ENCODE measurements around the gene DACH1. TPM values are rescaled to one million over a fixed set of nuclear protein-coding genes. Genes with fewer than 3 reads are reported as not detected.

DACH1 gene
- total RNA-seq, 1 donor from 2014 or later, result 2.9 TPM

DNA sequence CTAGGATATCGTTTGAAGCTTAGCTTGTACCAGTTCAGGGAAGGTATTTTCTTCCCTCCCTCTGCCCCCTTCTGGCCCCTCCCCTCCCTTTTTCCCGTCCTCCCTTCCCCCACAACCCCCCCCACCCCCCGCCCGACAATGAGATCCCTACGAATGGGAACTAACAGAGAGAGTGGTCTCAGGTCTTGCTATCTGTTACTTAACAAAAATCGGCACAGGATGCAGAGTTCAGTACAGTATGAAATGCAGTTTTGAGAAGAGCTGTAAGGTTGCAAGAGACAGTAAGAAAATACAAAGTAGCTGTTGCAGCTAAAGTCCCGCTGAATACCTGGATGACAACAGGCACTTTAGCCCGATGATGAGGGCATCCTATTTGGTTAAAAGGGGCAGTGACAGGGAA lies 3.1 kb upstream of the DACH1 start:
- DNase-seq (no peak), ATAC-seq (ENCODE audit: poor library complexity) (no peak)
- intact Hi-C loops (cut with DNase I), result no loop called here

DNA sequence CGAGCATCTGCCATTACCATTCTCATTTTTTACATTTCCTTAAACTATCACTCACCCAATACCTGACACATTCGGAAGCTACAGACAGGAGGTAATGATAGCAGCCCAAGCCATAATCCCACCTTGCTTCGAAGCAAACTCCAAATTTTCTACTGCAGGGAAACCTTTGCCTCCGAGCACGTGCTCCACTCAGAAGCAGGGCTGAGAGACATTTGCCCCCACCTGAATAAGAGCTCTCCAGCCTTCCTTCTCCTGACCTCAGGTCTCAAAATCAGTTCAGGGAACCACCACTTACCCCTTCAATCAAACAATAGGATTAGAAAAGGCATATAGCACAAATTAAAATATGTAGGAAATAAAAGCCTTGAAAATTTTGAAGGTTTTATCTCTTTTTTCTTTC lies 2.3 kb upstream of the DACH1 start:
- DNase-seq (no peak), ATAC-seq (ENCODE audit: poor library complexity) (no peak)
- intact Hi-C loops (cut with DNase I), result no loop called here

DNA sequence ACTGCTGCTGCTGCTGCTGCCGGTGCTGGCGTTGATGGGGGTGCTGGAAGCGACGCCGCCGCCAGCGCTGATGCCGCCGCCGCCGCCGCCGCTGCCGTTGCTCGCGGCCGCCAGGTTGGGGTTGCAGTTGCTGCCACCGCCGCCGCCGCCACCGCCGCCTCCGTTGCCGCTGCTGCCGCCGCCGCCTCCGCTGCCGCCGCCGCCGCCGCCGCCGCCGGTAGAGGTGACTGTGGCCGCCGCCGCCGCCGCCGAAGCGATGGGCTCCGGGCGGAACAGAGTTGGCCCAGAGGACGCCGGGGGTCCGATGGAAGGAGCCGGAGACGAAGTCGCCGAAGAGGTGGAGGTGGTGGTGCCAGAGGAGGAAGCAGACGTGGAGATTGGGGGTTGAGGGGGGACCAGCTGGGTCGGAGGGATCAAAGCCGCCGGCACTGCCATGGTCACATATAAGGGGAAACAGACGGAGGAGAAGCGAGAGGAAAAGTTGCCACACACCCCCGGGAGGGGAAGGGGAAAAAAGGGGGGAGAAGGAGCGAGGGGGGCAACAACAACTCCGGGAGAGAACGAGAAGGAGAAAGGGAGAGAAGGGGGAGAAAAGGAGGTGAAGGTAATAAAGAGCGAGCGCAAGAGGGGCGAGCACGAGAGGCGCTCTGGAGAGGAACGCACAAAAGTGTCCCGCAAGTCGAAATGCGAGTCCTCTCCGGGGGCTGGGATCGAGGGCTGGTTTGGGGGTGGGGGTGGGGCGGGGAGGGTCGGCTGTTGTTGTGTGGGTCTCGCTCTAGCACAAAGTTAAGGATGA lies 471 bp downstream of the DACH1 start:
- intact Hi-C loops (cut with DNase I), result no loop called here
- ATAC-seq (ENCODE audit: poor library complexity), result peak; percentile 30
- peak; percentile 51 for DNase-seq

DNA sequence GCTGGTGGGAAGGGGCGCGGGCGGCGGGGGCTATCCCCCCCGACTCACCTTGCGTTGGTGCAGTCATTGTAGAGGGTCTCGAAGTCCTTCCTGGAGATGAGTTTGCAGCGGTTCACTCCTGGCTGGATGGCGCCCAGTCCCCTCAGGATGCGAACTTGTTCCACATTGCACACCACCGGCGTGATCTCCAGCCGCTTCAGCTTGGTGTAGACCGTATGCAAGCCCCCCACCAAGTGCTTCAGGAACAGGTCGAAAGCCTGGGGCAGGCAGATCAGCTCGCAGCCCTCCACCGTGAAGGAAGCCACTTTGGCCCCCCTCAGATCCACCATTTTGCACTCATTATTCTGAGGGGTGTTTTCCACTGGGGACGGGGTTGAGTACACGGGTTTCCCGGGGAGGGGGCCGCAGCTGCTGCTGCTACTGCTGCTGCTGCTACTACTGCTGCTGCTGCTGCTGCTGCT lies 1.1 kb downstream of the DACH1 start:
- intact Hi-C loops (cut with DNase I), result no loop called here
- ATAC-seq (ENCODE audit: poor library complexity) (no peak), DNase-seq (peak; percentile 37)

DNA sequence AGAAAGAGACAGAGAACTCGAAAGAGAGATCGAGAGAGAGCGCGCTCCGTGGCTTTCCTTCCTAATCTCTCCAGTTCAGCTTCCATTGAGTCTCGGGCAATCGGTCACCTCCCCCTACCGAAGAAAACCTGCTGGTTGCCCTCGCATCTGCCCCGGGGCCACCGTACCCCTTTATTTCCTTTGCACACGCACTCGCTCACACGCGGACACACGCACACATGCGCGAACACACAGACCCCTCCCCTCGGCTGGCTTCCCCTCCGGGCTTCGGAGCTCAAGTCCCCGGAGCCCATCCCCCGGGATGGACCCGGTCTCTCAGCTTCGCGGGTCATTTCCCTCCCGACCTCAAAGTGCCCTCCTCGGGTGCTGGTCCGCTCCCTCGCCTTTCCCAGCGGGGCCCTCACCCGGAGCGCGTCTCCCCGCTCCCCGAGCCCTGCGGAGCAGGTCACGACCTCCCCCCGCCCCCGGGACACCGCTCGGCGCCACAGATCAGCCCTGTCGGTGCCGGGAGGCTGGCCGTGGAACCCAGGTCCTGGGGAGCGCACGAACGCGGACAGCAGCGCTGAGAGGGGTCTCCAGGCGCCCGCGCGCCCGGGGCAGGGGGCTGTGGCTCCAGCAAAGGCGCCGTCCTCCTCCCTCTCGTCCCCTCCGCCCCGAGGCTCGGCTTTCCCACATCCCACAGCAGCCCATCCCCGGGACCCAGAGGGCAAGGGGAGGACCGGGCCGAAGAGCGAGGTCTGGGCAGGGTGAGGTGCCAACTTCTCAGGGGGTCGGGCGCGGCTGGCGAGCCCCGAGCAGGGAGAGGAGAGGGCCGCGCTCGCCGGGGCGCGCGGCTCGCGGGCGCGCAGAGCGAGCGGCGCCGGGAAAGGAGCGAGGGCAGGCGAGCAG lies 1.8 kb downstream of the DACH1 start:
- peak; percentile 45 for ATAC-seq (ENCODE audit: poor library complexity)
- DNase-seq, result peak; percentile 65
- intact Hi-C loops (cut with DNase I), result no loop called here

DNA sequence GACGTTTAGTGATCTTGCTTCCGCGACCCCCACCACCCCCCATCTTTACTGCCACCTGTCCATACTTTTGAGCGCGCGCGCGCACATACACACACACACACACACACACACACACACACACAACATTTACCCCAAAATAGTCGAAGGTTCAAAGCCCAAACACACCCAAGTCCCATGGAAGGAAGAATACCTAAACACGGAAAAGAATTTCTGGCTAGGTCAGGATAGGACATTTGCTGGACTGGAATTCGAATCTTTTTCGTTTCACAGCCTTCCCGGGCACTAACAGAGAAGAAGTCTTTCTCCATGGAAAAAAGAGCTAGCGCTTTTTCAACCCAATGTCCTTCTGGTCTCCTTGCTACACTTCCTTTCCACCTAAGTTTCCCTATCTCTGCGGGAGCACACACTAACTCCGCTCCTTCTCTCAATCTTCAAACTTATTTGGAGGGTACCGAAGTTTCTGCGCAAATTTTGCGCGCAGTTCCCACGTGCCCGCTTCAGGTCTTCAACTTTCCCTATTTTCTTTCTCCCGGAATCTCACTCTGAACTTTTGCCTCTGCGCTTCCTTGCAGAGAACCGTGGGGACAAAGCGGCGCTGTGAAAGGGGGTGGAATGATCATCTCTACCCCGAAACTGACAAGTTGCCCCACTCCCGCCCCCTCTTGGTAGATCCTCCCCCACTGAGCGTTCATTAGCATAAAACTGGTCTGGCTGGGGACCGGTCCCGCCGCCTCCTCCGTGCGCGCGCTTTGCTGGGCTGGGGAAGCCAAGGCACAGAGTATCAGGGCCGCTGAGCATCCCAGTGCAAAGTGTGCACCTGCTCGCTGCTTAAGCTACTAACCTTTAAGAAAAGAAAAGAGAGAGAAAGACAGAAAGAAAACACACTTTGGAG lies 2.7 kb downstream of the DACH1 start:
- ATAC-seq (ENCODE audit: poor library complexity) (peak; percentile 67), DNase-seq (peak; percentile 71)
- intact Hi-C loops (cut with DNase I), result no loop called here

DNA sequence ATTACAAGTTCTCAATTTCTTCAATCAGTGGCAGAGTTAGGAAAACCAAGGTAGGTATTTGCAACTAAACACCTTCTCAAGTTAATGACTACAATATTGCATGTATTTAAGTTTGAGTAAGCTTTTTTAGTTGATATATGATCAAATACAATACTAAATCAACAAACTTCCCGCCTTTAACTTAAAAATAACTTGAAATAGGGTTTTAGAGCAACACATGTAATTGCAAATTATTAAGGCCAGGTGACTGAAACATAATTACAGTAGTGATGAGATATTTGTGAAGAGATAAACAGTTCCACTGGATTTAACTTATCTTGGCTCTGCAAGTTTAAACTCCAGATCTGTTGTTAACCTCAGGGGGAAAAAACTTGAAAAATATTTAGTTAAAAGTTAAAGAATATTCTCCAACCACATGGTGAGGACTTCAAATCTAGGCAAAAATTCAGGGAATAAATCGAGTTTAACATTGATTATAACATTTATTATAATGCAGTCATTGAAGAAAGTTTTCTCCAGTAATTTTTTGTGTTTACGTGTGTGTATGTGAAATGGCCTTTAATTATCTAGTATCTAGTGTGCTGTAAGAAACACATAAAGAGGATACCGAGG lies 3.6 kb downstream of the DACH1 start:
- ATAC-seq (ENCODE audit: poor library complexity) (no peak), DNase-seq (no peak)
- intact Hi-C loops (cut with DNase I), result no loop called here

DNA sequence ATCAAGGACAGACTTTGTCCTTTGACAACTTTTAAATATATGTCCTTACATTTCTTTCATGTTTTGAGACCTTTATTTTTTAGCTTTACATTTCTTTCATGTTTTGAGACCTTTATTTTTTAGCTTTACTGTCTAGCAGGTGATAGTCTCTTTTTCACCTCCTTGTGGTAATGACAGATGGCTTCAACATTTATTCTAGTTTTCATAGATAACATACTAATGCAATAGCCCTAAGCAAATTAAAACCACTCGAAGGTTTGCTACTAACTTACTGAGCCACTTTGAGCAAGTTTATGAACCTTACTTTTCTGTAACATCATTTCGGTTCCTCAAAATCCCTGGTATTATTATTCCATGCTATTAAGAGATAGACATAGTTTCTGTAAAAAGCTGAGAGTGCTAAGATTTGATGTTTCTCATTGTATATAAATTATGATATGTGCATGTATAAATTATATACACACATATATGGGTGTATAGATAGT lies 4.5 kb downstream of the DACH1 start:
- intact Hi-C loops (cut with DNase I), result no loop called here
- no peak for DNase-seq
- ATAC-seq (ENCODE audit: poor library complexity), result no peak

DNA sequence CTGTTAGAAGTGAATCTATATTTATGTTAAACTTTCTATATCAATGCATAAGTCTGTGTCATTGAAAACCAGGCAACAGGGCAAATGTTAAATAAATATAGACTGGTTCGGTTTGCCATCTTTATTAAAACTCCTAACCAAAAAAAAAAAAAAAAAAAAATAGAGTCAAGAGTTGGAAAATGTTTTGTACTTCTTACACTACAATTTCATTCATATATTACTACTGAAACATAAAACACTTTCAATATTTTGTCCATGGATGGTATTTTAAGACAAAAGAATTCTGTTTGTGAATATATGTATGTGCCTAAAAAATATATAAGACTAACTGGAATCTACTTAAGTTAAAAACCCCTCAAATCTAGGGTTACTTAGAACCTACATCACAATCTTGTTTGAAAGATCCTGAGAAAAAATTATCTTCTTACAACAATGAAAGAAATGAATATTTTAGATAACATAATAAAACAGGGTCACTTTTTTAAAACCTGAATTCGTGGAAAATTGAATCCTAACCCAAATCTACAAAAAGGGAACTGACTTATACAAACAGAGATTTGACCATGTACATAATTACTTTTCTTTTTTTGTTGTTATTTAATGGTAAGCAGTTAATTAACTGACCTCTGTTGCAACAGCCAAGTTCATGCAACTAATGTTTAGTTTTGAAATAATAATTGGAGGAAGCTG lies 5.1 kb downstream of the DACH1 start:
- DNase-seq (no peak), ATAC-seq (ENCODE audit: poor library complexity) (no peak)
- intact Hi-C loops (cut with DNase I), result no loop called here

DNA sequence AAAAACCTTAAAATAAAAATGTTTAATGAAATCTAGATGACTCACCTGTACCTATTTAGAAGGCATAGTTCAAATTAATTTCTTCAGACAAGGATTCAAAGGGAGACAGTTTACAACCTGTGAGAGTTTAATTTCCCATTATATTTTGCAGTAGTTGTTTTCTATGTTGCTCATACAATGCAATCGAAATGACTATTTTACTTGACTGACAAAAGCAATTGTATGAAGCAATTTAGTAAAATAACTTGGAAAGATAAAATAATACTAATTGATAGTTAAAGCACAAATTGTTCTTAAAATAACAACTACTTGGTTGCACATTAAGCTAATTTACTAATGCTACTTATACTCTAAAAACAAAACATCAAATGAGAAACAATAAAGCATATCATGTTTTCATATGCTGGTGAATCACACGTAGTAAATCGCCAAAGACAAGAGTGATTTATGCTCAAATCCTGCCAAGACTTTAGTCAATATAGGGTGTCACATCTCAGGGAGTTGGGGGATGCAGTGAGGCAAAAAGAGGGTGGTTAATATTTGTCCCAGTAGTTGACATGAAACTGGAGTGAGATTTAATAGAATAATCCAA lies 6.4 kb downstream of the DACH1 start:
- no peak for ATAC-seq (ENCODE audit: poor library complexity)

DNA sequence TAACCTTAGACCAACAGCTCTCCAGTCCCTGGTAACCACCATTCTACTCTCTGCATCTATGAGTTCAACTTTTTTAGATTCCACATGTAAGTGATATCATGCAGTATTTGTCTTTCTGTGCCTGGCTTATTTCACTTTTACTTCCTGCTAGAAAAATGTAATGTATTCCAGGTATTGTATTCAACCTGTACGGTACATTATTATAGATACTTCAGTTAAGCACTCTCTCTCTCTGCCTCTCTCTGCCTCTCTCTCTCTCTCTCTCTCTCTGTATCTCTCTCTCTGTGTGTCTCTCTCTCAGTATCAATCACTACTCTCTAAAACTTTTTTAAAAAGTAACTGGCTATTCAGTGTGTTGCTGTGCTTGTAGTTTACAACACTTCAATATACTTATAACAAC lies 8.4 kb downstream of the DACH1 start:
- intact Hi-C loops (cut with DNase I), result no loop called here
- ATAC-seq (ENCODE audit: poor library complexity), result no peak
- no peak for DNase-seq

More for the DNA sequence above, 6.4 kb downstream of the DACH1 start:
- intact Hi-C loops (cut with DNase I), result no loop called here
- DNase-seq, result no peak

DNA sequence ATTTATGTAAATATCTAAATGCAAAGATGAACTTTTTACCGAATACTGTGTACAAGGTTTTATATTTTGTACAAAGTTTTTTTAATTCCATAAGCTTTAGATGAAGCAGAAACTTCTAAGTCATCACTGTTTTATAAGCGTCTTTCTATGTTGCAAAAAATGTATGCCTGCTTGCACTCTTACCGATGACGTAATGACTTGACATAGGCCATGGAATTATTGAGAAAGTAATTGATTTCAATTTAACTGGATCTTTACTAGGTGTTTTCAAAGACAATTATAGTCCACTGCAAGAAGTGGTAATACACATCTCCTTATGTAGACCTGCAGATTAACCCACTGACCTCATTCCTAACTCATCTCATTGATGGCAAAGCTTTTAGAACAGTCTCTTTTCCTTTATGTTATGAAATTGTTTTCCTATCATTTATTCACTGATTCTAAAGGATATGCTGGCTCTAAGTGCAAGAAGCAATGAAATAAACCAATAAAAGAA lies 10.4 kb downstream of the DACH1 start:
- DNase-seq, result no peak
- ATAC-seq (ENCODE audit: poor library complexity), result no peak
- intact Hi-C loops (cut with DNase I), result no loop called here

DNA sequence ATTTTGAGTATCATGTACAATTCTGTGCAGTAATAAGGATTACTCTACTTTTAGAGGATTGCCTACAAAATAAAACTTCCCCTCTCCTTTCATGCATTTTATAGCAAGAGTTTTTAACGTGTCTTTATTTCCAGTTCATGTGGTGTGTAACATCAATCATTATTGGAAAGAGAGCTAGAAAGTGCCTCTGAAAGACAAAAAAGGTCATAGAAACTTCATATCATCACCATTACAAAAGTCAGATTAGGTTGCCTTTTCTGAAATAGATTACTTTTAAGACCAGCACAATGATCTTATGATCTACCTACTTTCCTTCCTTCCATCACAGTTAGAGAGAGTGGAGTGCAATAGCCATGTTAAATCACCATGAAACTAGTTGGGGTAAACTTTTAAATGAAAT lies 12.6 kb downstream of the DACH1 start:
- ATAC-seq (ENCODE audit: poor library complexity) (no peak), DNase-seq (no peak)
- intact Hi-C loops (cut with DNase I), result no loop called here

DNA sequence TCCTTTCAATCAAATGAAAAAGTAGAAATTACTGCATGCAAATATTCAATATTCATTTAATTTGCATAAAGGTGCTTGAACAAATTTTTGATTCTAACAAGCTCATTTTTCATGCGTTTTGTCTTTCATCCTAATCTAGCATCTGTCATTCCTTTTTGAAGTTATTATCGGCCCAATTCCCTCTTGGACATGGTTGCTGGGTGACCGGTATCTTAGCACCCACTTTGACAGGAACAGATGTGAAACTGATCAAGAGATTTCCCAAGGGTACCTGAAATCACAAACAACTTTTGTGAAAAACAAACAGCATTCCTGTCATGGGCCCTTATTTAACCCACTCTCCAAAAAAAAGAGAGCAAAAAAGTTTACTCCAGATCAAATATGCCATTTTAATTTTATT lies 13.3 kb downstream of the DACH1 start:
- DNase-seq (no peak), ATAC-seq (ENCODE audit: poor library complexity) (no peak)
- intact Hi-C loops (cut with DNase I), result no loop called here

DNA sequence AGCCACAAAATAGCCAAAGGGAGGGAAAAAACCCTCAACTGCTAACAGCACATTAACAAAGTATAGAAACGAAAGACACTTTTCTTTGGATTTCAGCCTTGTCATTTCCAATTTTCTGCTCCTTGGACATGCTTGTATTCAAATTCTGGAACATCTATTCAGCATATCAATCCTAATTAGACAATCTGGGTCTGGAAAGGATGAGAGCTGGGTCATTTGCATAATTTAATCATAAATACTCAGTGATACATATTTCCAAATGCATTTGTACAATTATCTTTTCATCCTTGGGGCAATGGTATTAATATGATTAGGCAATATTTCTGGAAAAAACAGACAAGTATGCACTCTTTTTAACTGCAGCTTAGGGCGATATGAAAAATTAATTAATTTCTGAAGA lies 14.3 kb downstream of the DACH1 start:
- intact Hi-C loops (cut with DNase I), result no loop called here
- no peak for ATAC-seq (ENCODE audit: poor library complexity)
- DNase-seq, result no peak

DNA sequence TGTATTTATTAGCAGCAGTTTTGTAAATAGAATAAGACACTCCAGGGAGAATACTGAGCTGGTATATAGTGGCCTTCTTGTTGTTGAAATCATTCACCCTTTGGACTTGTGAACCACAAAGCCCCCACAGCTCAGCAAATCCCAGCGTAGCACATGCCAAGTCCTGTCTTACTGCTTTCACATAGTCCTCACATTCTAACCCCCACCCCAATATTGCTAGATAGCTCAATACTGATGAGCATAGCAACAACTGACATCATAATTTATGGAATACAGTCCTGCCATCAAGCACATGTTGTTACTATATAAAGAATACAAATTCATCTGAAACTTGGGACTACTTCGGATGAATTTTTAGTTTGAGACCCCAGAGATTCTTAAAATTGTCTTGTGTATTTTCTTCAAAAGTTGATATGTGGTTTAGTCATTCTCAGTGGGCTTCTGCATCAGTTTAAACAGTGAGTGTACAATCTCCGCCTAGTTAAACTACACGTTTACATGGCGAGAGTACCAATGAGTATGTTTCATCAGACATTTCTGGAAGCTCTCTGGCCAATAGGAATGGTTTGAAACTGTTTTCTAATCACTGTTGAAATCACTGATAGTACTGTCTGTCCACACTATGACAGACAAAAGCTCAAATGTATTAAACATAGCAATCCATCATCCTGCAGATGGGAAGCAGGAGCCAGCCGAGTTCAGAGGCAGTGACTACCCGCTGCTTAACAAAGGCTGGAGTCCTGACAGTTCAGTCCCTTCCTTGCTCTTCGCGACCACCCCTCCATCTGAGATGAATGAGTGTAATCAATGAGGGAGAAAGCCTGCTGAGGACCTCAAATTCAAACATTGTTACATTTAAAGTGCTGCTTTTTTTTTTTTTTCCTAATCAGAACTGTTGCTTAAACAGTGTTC lies 15.2 kb downstream of the DACH1 start:
- intact Hi-C loops (cut with DNase I), result no loop called here
- DNase-seq (no peak), ATAC-seq (ENCODE audit: poor library complexity) (no peak)
